Measurements from ENCODE around the gene VPS4A. TPM values are rescaled to one million over a fixed set of nuclear protein-coding genes. Genes with fewer than 3 reads are reported as not detected.

The VPS4A gene
- total and polyA plus RNA-seq, 2 of the 8 experiments (the other 6 are each of a cell fraction or from before 2014, with no cell fraction given) = 14.1 to 24.1 TPM

- no peak for TF ChIP-seq POU5F1 (IDR thresholded peaks at IDR 0.05; ENCODE audit: low read depth, low read length)
Measured at GRCh38 chr16:69318177-69318910, 7.2 kb downstream of the VPS4A start (continued).

Measured in H1 (cell line).